Neuronal stem cell (in vitro differentiated cells): Measurements from ENCODE around the gene SORBS1.
A peak's percentile ranks its signal among the peaks of the same experiment; 100 is the strongest.

Source experiments
- DNase-seq: peaks from one replicate; pipeline ENCODE4 v3.0.0-alpha.2; 2013; ENCODE audit warnings: low spot score
- H2AFZ ChIP-seq: one replicate; pipeline ENCODE4 v1.6.1; 2013; ENCODE audit warnings: mild to moderate bottlenecking, low read length, inconsistent platforms
- H2AK5ac ChIP-seq: 2 replicates; pipeline ENCODE4 v1.6.1; 2013; ENCODE audit warnings: low read depth, mild to moderate bottlenecking, inconsistent platforms, low read length, moderate library complexity, mixed read lengths
- H2BK120ac ChIP-seq: 2 replicates; pipeline ENCODE4 v1.6.1; 2013; ENCODE audit warnings: low read depth, mild to moderate bottlenecking, inconsistent platforms, low read length, moderate library complexity, mixed read lengths
- H2BK12ac ChIP-seq: one replicate; pipeline ENCODE4 v1.6.1; 2013; ENCODE audit warnings: low read length, inconsistent platforms
- H2BK15ac ChIP-seq: 2 replicates; pipeline ENCODE4 v1.6.1; 2013; ENCODE audit warnings: mild to moderate bottlenecking, low read length, inconsistent platforms, mixed read lengths
- H2BK5ac ChIP-seq: one replicate; pipeline ENCODE4 v1.6.1; 2013; ENCODE audit warnings: inconsistent platforms, mild to moderate bottlenecking, low read length, moderate library complexity
- H3K14ac ChIP-seq: one replicate; pipeline ENCODE4 v1.6.1; 2013; ENCODE audit warnings: low read length, inconsistent platforms
- H3K18ac ChIP-seq: 2 replicates; pipeline ENCODE4 v1.6.1; 2013; ENCODE audit warnings: low read length, inconsistent platforms
- H3K23ac ChIP-seq: 2 replicates; pipeline ENCODE4 v1.6.1; 2013; ENCODE audit warnings: low read depth, mild to moderate bottlenecking, mixed read lengths, low read length, inconsistent platforms; ENCODE audit not compliant: poor library complexity
- H3K27ac ChIP-seq: replicated peaks from 3 replicates; pipeline ENCODE4 v1.5.1; 2013; ENCODE audit warnings: low read length, inconsistent platforms
- H3K27me3 ChIP-seq, 3 experiments: 2 replicates each; pipeline ENCODE4 v1.6.1; 2013; ENCODE audit warnings: low read length in 3 of 3, mild to moderate bottlenecking in 2 of 3, inconsistent platforms in 1 of 3, low read depth in 1 of 3, mixed read lengths in 1 of 3, moderate library complexity in 1 of 3; ENCODE audit not compliant: control insufficient read depth in 3 of 3, insufficient read depth in 3 of 3
- H3K36me3 ChIP-seq, 2 donors: replicated peaks in 1 of 2; 2 replicates each; pipeline ENCODE4 v1.6.1; 2013; ENCODE audit warnings: low read length in 2 of 2; ENCODE audit not compliant: control insufficient read depth in 2 of 2, insufficient read depth in 2 of 2
- H3K4ac ChIP-seq: 2 replicates; pipeline ENCODE4 v1.6.1; 2013; ENCODE audit warnings: inconsistent platforms, mild to moderate bottlenecking, low read length, moderate library complexity
- H3K4me1 ChIP-seq, 2 donors: 1 replicate in 1 of 2; 2 replicates in 1 of 2; pipeline ENCODE4 v1.6.1; 2013; ENCODE audit warnings: low read length in 2 of 2, low read depth in 1 of 2; ENCODE audit not compliant: control insufficient read depth in 2 of 2, insufficient read depth in 1 of 2
- H3K4me2 ChIP-seq: one replicate; pipeline ENCODE4 v1.6.1; 2013; ENCODE audit warnings: mild to moderate bottlenecking, low read length, inconsistent platforms; ENCODE audit not compliant: insufficient read depth, poor library complexity, severe bottlenecking
- H3K4me3 ChIP-seq, 2 donors: 2 replicates each; pipeline ENCODE4 v1.5.1; 2013; ENCODE audit warnings: low read length in 2 of 2, mild to moderate bottlenecking in 2 of 2, inconsistent platforms in 1 of 2, moderate library complexity in 1 of 2
- H3K79me1 ChIP-seq: one replicate; pipeline ENCODE4 v1.6.1; 2013; ENCODE audit warnings: low read depth, mild to moderate bottlenecking, inconsistent platforms, low read length, moderate library complexity
- H3K9ac ChIP-seq: one replicate; pipeline ENCODE4 v1.6.1; 2013; ENCODE audit warnings: mild to moderate bottlenecking, low read depth, low read length, inconsistent platforms; ENCODE audit not compliant: poor library complexity
- H3K9me3 ChIP-seq, 2 donors: replicated peaks in 1 of 2; 2 replicates each; pipeline versions ENCODE3 to v1.6.1; 2013; ENCODE audit warnings: low read length in 2 of 2, mild to moderate bottlenecking in 2 of 2, inconsistent platforms in 1 of 2, low read depth in 1 of 2, mixed read lengths in 1 of 2, moderate library complexity in 1 of 2; ENCODE audit not compliant: control insufficient read depth in 2 of 2, insufficient read depth in 1 of 2
- H4K8ac ChIP-seq: one replicate; pipeline ENCODE4 v1.6.1; 2013; ENCODE audit warnings: low read depth, mild to moderate bottlenecking, inconsistent platforms, low read length, moderate library complexity
- H4K91ac ChIP-seq: one replicate; pipeline ENCODE4 v1.6.1; 2013; ENCODE audit warnings: low read length, low read depth, mild to moderate bottlenecking, inconsistent platforms; ENCODE audit not compliant: poor library complexity
- WGBS, 2 donors: extraction: QIAGEN DNeasy Blood & Tissue Kit; methylation state at CpG; one replicate each; pipeline ENCODE4 v1.1.7; 2013; ENCODE audit warnings: missing lambda C conversion rate in 2 of 2, mixed read lengths in 1 of 2; ENCODE audit not compliant: insufficient read length in 2 of 2, insufficient replicate concordance in 1 of 2; ENCODE audit errors: extremely low coverage in 2 of 2; 5-methylcytosine and 5-hydroxymethylcytosine counted together

The SORBS1 gene

DNA sequence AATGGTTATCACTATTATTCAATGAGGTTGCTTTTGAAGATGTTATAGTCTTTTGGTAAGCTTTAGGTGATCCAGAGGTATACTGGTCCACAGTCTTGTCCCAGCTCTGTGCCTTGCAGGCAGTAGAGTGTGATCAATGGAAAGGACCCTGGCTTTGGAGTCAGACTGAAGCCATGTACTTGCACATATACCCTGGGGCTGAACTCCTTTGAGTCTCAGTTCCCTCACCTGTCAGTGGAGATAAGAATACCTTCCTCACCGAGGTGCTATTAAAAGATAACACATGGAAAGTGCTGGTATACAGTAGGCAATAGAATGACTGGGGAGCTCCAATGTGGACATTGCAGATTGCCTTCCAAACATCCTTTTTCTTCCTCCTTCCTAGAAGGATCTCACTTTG is 254.3 kb downstream of the SORBS1 start:
- Histone ChIP-seq H3K9me3 (no peaks in the 10 kb centered on the region), H3K27me3 (peaks cover 0 to 2% (median 0%) of the 10 kb centered on the region in 3 experiments), H4K91ac (no peak overlapping the region), H3K27ac (no peak overlapping the region), H2BK120ac (no peak overlapping the region), H3K79me1 (no peaks in the 10 kb centered on the region), H2BK5ac (no peak overlapping the region), H3K18ac (no peak overlapping the region), H3K23ac (no peak overlapping the region), H3K4me3 (no peak overlapping the region), H2AFZ (no peak overlapping the region), H2BK12ac (no peak overlapping the region), H3K14ac (no peak overlapping the region), H3K36me3 (no peaks in the 10 kb centered on the region), H3K4me1 (peaks cover 0 to 11% of the 10 kb centered on the region in 2 donors), H3K4me2 (no peak overlapping the region), H4K8ac (no peak overlapping the region), H2AK5ac (no peak overlapping the region), H3K9ac (no peak overlapping the region), H3K4ac (no peak overlapping the region), H2BK15ac (no peak overlapping the region)
- WGBS, 2 donors, result no CpG with 5 or more reads among the region's 1 CpG
- DNase-seq, result no peak

DNA sequence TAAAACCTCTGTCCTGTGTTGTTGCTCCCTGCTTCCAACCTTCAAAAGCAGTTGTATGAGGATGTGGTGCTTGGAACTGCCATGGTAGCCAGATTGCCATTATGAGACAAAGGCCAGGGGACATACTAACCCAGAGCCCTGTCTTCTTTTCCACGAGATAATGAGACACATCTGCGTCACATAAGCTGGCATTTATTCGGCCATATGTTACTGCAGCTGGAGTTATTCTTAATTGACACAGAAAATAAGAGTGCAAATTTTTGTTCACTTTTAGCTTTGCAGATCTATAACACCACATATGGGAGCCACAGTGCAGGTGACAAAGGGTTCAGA is 254.9 kb downstream of the SORBS1 start:
- no peaks in the 10 kb centered on the region for H3K36me3 ChIP-seq
- H2AFZ ChIP-seq, result no peak overlapping the region
- no peak overlapping the region for H3K18ac ChIP-seq
- no peaks in the 10 kb centered on the region for H3K9me3 ChIP-seq
- H3K4me2 ChIP-seq, result no peak overlapping the region
- H2BK120ac ChIP-seq, result no peak overlapping the region
- no peak overlapping the region for H3K4me3 ChIP-seq
- H3K4ac ChIP-seq, result no peak overlapping the region
- WGBS, 2 donors, result no CpG with 5 or more reads among the region's 3 CpGs
- no peak overlapping the region for H4K91ac ChIP-seq
- H2BK12ac ChIP-seq, result no peak overlapping the region
- no peak overlapping the region for H4K8ac ChIP-seq
- no peaks in the 10 kb centered on the region for H3K79me1 ChIP-seq
- no peak overlapping the region for H3K9ac ChIP-seq
- no peak overlapping the region for H2BK15ac ChIP-seq
- H2BK5ac ChIP-seq, result no peak overlapping the region
- peak overlapping the region; percentile 9 for H3K27ac ChIP-seq
- no peak for DNase-seq
- no peak overlapping the region for H2AK5ac ChIP-seq
- H3K27me3 ChIP-seq, result peaks cover 0 to 2% (median 0%) of the 10 kb centered on the region in 3 experiments
- H3K14ac ChIP-seq, result no peak overlapping the region
- no peak overlapping the region for H3K23ac ChIP-seq
- H3K4me1 ChIP-seq, result peaks cover 0 to 11% of the 10 kb centered on the region in 2 donors

DNA sequence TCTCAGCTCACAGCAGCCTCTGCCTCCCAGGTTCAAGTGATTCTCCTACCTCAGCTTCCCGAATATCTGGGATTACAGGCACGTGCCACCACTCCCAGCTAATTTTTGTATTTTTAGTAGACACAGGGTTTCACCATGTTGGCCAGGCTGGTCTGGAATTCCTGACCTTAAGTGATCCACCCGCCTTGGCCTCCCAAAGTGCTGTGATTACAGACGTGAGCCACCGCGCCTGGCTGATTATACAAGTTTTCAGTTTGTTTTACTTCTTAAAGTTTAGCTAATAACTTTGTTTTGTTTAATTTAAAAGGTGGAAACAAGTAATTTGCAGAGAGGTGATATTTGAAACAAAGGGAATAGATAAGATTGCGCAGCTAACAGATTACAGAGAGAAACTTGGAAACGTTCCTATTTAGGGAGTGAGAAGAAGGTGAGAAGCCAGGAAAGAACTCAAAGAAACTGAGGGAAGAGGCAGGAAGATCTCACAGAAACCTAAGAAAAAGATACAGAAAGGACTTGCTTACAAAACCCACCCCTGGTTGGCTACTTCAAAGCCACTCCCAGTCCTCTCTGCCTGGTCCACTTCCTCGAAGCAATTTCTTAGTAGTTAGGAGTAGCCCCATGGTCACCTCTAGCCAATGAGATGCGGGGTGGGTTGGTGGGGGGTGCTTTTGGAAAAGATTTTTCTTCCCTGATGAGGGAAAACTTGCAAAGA is 255.4 kb downstream of the SORBS1 start:
- no peak overlapping the region for H2BK12ac ChIP-seq
- peaks cover 0 to 2% (median 0%) of the 10 kb centered on the region in 3 experiments for H3K27me3 ChIP-seq
- no peaks in the 10 kb centered on the region for H3K36me3 ChIP-seq
- H3K27ac ChIP-seq, result no peak overlapping the region
- H3K9me3 ChIP-seq, result no peaks in the 10 kb centered on the region
- no peak overlapping the region for H3K23ac ChIP-seq
- H3K4me2 ChIP-seq, result no peak overlapping the region
- no peak overlapping the region for H4K8ac ChIP-seq
- no CpG with 5 or more reads among the region's 10 CpGs for WGBS, 2 donors
- no peak overlapping the region for H3K4ac ChIP-seq
- H4K91ac ChIP-seq, result no peak overlapping the region
- no peaks in the 10 kb centered on the region for H3K79me1 ChIP-seq
- H2BK15ac ChIP-seq, result no peak overlapping the region
- no peak overlapping the region for H3K14ac ChIP-seq
- H2BK120ac ChIP-seq, result no peak overlapping the region
- no peak for DNase-seq
- H2BK5ac ChIP-seq, result no peak overlapping the region
- H2AFZ ChIP-seq, result no peak overlapping the region
- no peak overlapping the region for H3K18ac ChIP-seq
- peaks cover 0 to 11% of the 10 kb centered on the region in 2 donors for H3K4me1 ChIP-seq
- no peak overlapping the region for H3K4me3 ChIP-seq
- no peak overlapping the region for H3K9ac ChIP-seq
- no peak overlapping the region for H2AK5ac ChIP-seq

DNA sequence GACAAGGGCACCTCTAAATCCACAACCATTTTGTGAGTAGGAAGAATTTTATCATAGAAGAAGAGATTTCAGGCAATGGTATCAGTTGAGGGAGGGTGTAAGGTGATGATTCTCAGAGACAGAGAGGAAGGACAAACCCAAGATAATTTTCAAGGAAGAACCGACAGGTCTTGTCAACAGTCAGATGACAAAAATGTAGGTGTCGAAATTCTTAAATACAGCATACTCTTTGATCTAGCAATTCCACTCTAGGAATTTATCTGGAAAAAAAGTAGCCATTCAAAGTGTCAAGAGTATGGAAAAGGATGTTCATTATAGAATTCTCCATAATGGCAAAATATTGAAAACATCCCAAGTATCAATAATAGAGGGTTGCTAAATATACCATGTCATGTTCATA is 256.2 kb downstream of the SORBS1 start:
- no peak overlapping the region for H4K91ac ChIP-seq
- no peaks in the 10 kb centered on the region for H3K36me3 ChIP-seq
- H3K27ac ChIP-seq, result no peak overlapping the region
- H3K4ac ChIP-seq, result no peak overlapping the region
- H4K8ac ChIP-seq, result no peak overlapping the region
- H2BK5ac ChIP-seq, result no peak overlapping the region
- H2BK15ac ChIP-seq, result no peak overlapping the region
- H3K9me3 ChIP-seq, result no peaks in the 10 kb centered on the region
- DNase-seq, result no peak
- no CpG with 5 or more reads among the region's 2 CpGs for WGBS, 2 donors
- no peak overlapping the region for H2BK120ac ChIP-seq
- H3K27me3 ChIP-seq, result peaks cover 0 to 2% (median 0%) of the 10 kb centered on the region in 3 experiments
- no peak overlapping the region for H3K4me2 ChIP-seq
- no peak overlapping the region for H2BK12ac ChIP-seq
- no peak overlapping the region for H2AK5ac ChIP-seq
- no peak overlapping the region for H3K23ac ChIP-seq
- no peak overlapping the region for H3K9ac ChIP-seq
- H3K14ac ChIP-seq, result no peak overlapping the region
- H3K4me3 ChIP-seq, result no peak overlapping the region
- no peak overlapping the region for H3K18ac ChIP-seq
- H2AFZ ChIP-seq, result no peak overlapping the region
- H3K4me1 ChIP-seq, result peaks cover 0 to 11% of the 10 kb centered on the region in 2 donors
- H3K79me1 ChIP-seq, result no peaks in the 10 kb centered on the region
